CD4-positive, CD25-positive, alpha-beta regulatory T cell (primary cell): ENCODE results near the gene DOCK8. TPM values are rescaled to one million over a fixed set of nuclear protein-coding genes. Genes with fewer than 3 reads are reported as not detected.
A peak's percentile ranks its signal among the peaks of the same experiment; 100 is the strongest.

Source experiments
- ATAC-seq, 2 donors: fragments of 150-1000 bp; cut with Tn5 transposase; one replicate each; pipeline ENCODE4 v1.10.0; 2021; ENCODE audit warnings: low read depth in 2 of 2, moderate number of reproducible peaks in 2 of 2, moderate library complexity in 1 of 2
- DNase-seq, 3 donors: peaks; one replicate each; pipeline versions ENCODE4 v3.0.0 to v3.0.0-alpha.2; 2012 to 2022; ENCODE audit warnings: mixed read lengths in 1 of 3
- H3K27ac ChIP-seq: one replicate; pipeline ENCODE4 v1.7.0; 2013; ENCODE audit warnings: mild to moderate bottlenecking, low read length; ENCODE audit not compliant: insufficient read depth, poor library complexity, severe bottlenecking
- H3K27me3 ChIP-seq: one replicate; pipeline ENCODE4 v1.7.0; 2013; ENCODE audit warnings: low read length; ENCODE audit not compliant: control insufficient read depth, insufficient read depth
- H3K36me3 ChIP-seq: one replicate; pipeline ENCODE4 v1.7.0; 2013; ENCODE audit warnings: mild to moderate bottlenecking, low read length, moderate library complexity; ENCODE audit not compliant: control insufficient read depth, insufficient read depth
- H3K4me1 ChIP-seq: 2 replicates; pipeline ENCODE4 v1.7.0; 2013; ENCODE audit warnings: mild to moderate bottlenecking, low read length; ENCODE audit not compliant: insufficient read depth, control insufficient read depth, poor library complexity, severe bottlenecking
- H3K4me3 ChIP-seq: one replicate; pipeline ENCODE4 v1.7.0; 2013; ENCODE audit warnings: low read depth, mild to moderate bottlenecking, low read length, moderate library complexity
- H3K9me3 ChIP-seq, 2 experiments: 1 replicate in 1 of 2; 2 replicates in 1 of 2; pipeline ENCODE4 v1.7.0; 2013; ENCODE audit warnings: low read length in 2 of 2, mild to moderate bottlenecking in 1 of 2, moderate library complexity in 1 of 2; ENCODE audit not compliant: control insufficient read depth in 2 of 2
- H3K27ac Mint-ChIP-seq, 3 donors: one replicate each; pipeline ENCODE4 v1.8.0; 2020 to 2022; ENCODE audit warnings: mild to moderate bottlenecking in 3 of 3, mixed read lengths in 3 of 3, moderate library complexity in 2 of 3
- H3K27me3 Mint-ChIP-seq: one replicate; pipeline ENCODE4 v1.8.0; 2022; ENCODE audit warnings: mild to moderate bottlenecking, mixed read lengths
- H3K36me3 Mint-ChIP-seq: one replicate; pipeline ENCODE4 v1.8.0; 2020; ENCODE audit warnings: mixed read lengths
- H3K4me1 Mint-ChIP-seq, 4 donors: one replicate each; pipeline ENCODE4 v1.8.0; 2020 to 2022; ENCODE audit warnings: mixed read lengths in 4 of 4, mild to moderate bottlenecking in 1 of 4
- H3K4me3 Mint-ChIP-seq, 4 donors: one replicate each; pipeline ENCODE4 v1.8.0; 2020 to 2022; ENCODE audit warnings: mild to moderate bottlenecking in 4 of 4, mixed read lengths in 4 of 4, moderate library complexity in 3 of 4
- H3K9me3 Mint-ChIP-seq, 7 donors: one replicate each; pipeline ENCODE4 v1.8.0; 2020 to 2022; ENCODE audit warnings: mixed read lengths in 7 of 7, mild to moderate bottlenecking in 3 of 7, moderate library complexity in 2 of 7
- polyA plus RNA-seq, 4 donors: library from polyadenylated mRNA; unstranded; fragments of 300-500 nt; fragmentation: Illumina TruSeq; gene quantifications; one replicate each; pipeline ENCODE4 v1.2.3, GENCODE V29; 2021
- total RNA-seq: library from RNA; stranded (reverse); gene quantifications from one replicate; pipeline ENCODE4 v1.2.3, GENCODE V29; 2022

The DOCK8 gene
- total and polyA plus RNA-seq, 5 donors from 2014 or later = 51.8 to 219 (median 54.4) TPM

- H3K4me3 ChIP-seq = no peak overlapping the region
- H3K27me3 ChIP-seq = no peaks in the 10 kb centered on the region
- DNase-seq = no peak
- no peak overlapping the region for H3K27ac ChIP-seq
- H3K36me3 Mint-ChIP-seq = peaks cover 64% of the 10 kb centered on the region
- ATAC-seq = no peak
- H3K9me3 Mint-ChIP-seq = no peaks in the 10 kb centered on the region
- H3K27me3 Mint-ChIP-seq = no peaks in the 10 kb centered on the region
- H3K9me3 ChIP-seq = no peaks in the 10 kb centered on the region
- H3K4me1 ChIP-seq = peaks cover 16% of the 10 kb centered on the region
- peaks cover 91% of the 10 kb centered on the region for H3K36me3 ChIP-seq
- peaks cover 9 to 31% (median 19%) of the 10 kb centered on the region in 4 donors for H3K4me1 Mint-ChIP-seq
- peak overlapping the region in 1 of 3 donors; percentile 17 for H3K27ac Mint-ChIP-seq
- no peak overlapping the region for H3K4me3 Mint-ChIP-seq
These were observed 230.4 kb downstream of the DOCK8 start for GRCh38 chr9:445033-445432.

- Histone ChIP-seq H3K4me3 (no peak overlapping the region), H3K27ac (peak overlapping the region; percentile 63), H3K27me3 (no peaks in the 10 kb centered on the region), H3K4me1 (peaks cover 16% of the 10 kb centered on the region), H3K9me3 (no peaks in the 10 kb centered on the region), H3K36me3 (peaks cover 90% of the 10 kb centered on the region)
- H3K9me3 Mint-ChIP-seq = no peaks in the 10 kb centered on the region
- peak overlapping the region in 2 of 3 donors; percentile 51 to 79 for H3K27ac Mint-ChIP-seq
- DNase-seq (no peak), ATAC-seq (no peak)
- peaks cover 9 to 31% (median 19%) of the 10 kb centered on the region in 4 donors for H3K4me1 Mint-ChIP-seq
- no peaks in the 10 kb centered on the region for H3K27me3 Mint-ChIP-seq
- H3K4me3 Mint-ChIP-seq = no peak overlapping the region
- peaks cover 60% of the 10 kb centered on the region for H3K36me3 Mint-ChIP-seq
These were observed 231.5 kb downstream of the DOCK8 start for GRCh38 chr9:446074-446699.

GRCh38 chr9:447230-448025 is 232.8 kb downstream of the DOCK8 start:
- H3K27me3 ChIP-seq = no peaks in the 10 kb centered on the region
- H3K4me1 Mint-ChIP-seq = peaks cover 9 to 31% (median 19%) of the 10 kb centered on the region in 4 donors
- peak overlapping the region; percentile 88 to 95 (median 88) for H3K27ac Mint-ChIP-seq
- no peaks in the 10 kb centered on the region for H3K9me3 Mint-ChIP-seq
- peaks cover 88% of the 10 kb centered on the region for H3K36me3 ChIP-seq
- ATAC-seq (peak; percentile 100), DNase-seq (peak; percentile 24 to 95 (median 66))
- peaks cover 58% of the 10 kb centered on the region for H3K36me3 Mint-ChIP-seq
- peak overlapping the region; percentile 51 for H3K4me3 ChIP-seq
- peak overlapping the region in 2 of 4 donors; percentile 6 to 46 for H3K4me3 Mint-ChIP-seq
- H3K27me3 Mint-ChIP-seq = no peaks in the 10 kb centered on the region
- peak overlapping the region; percentile 63 for H3K27ac ChIP-seq
- peaks cover 16% of the 10 kb centered on the region for H3K4me1 ChIP-seq
- no peaks in the 10 kb centered on the region for H3K9me3 ChIP-seq

- Histone ChIP-seq H3K36me3 (peaks cover 87% of the 10 kb centered on the region), H3K27me3 (no peaks in the 10 kb centered on the region), H3K27ac (no peak overlapping the region), H3K4me3 (no peak overlapping the region), H3K9me3 (no peaks in the 10 kb centered on the region), H3K4me1 (peaks cover 16% of the 10 kb centered on the region)
- H3K27me3 Mint-ChIP-seq = no peaks in the 10 kb centered on the region
- peaks cover 9 to 31% (median 20%) of the 10 kb centered on the region in 4 donors for H3K4me1 Mint-ChIP-seq
- no peaks in the 10 kb centered on the region for H3K9me3 Mint-ChIP-seq
- H3K27ac Mint-ChIP-seq = peak overlapping the region in 2 of 3 donors; percentile 11 to 42
- H3K36me3 Mint-ChIP-seq = peaks cover 66% of the 10 kb centered on the region
- DNase-seq (no peak), ATAC-seq (no peak)
- no peak overlapping the region for H3K4me3 Mint-ChIP-seq
These were observed 235.4 kb downstream of the DOCK8 start for GRCh38 chr9:450057-450456.

- Mint-ChIP-seq H3K9me3 (no peaks in the 10 kb centered on the region), H3K27me3 (no peaks in the 10 kb centered on the region), H3K4me1 (peaks cover 9 to 28% (median 18%) of the 10 kb centered on the region in 4 donors), H3K27ac (peak overlapping the region in 2 of 3 donors; percentile 42 to 87), H3K4me3 (no peak overlapping the region), H3K36me3 (peaks cover 61% of the 10 kb centered on the region)
- ATAC-seq = no peak
- no peak for DNase-seq
- no peak overlapping the region for H3K4me3 ChIP-seq
- H3K36me3 ChIP-seq = peaks cover 85% of the 10 kb centered on the region
- H3K9me3 ChIP-seq = no peaks in the 10 kb centered on the region
- H3K27me3 ChIP-seq = no peaks in the 10 kb centered on the region
- H3K27ac ChIP-seq = no peak overlapping the region
- peaks cover 16% of the 10 kb centered on the region for H3K4me1 ChIP-seq
These were observed 235.9 kb downstream of the DOCK8 start for GRCh38 chr9:450561-450960.

- Histone ChIP-seq H3K9me3 (no peaks in the 10 kb centered on the region), H3K27ac (no peak overlapping the region), H3K27me3 (no peaks in the 10 kb centered on the region), H3K4me3 (no peak overlapping the region), H3K4me1 (no peaks in the 10 kb centered on the region), H3K36me3 (peaks cover 87% of the 10 kb centered on the region)
- ATAC-seq (no peak), DNase-seq (no peak)
- H3K4me1 Mint-ChIP-seq = peaks cover 2 to 9% (median 6%) of the 10 kb centered on the region in 4 donors
- no peaks in the 10 kb centered on the region for H3K27me3 Mint-ChIP-seq
- no peaks in the 10 kb centered on the region for H3K9me3 Mint-ChIP-seq
- H3K4me3 Mint-ChIP-seq = no peak overlapping the region
- H3K36me3 Mint-ChIP-seq = peaks cover 55% of the 10 kb centered on the region
- H3K27ac Mint-ChIP-seq = no peak overlapping the region
These were observed 239.2 kb downstream of the DOCK8 start for GRCh38 chr9:453832-454231.

GRCh38 chr9:456365-456764 is 241.7 kb downstream of the DOCK8 start:
- Mint-ChIP-seq H3K27me3 (no peaks in the 10 kb centered on the region), H3K9me3 (no peaks in the 10 kb centered on the region), H3K4me1 (peaks cover 6 to 19% (median 10%) of the 10 kb centered on the region in 4 donors), H3K36me3 (peaks cover 50% of the 10 kb centered on the region), H3K27ac (peak overlapping the region in 1 of 3 donors; percentile 43), H3K4me3 (no peak overlapping the region)
- ATAC-seq (no peak), DNase-seq (no peak)
- H3K27me3 ChIP-seq = no peaks in the 10 kb centered on the region
- no peaks in the 10 kb centered on the region for H3K4me1 ChIP-seq
- peaks cover 72% of the 10 kb centered on the region for H3K36me3 ChIP-seq
- no peaks in the 10 kb centered on the region for H3K9me3 ChIP-seq
- no peak overlapping the region for H3K27ac ChIP-seq
- H3K4me3 ChIP-seq = no peak overlapping the region
